DMS79 treated with DMSO at 0.1 percent for 48 hours (cell line): ENCODE results near the gene CKAP2L.
"Not testable (repeated sequence)": the region's sequence is repeated elsewhere in the genome, so short reads cannot be mapped to it uniquely, and the experiment has no call there.

Source experiments
- DNase-seq: peaks from one replicate; lab custom pipeline; 2025; lab: John Stamatoyannopoulos, UW

Gene CKAP2L

DNA sequence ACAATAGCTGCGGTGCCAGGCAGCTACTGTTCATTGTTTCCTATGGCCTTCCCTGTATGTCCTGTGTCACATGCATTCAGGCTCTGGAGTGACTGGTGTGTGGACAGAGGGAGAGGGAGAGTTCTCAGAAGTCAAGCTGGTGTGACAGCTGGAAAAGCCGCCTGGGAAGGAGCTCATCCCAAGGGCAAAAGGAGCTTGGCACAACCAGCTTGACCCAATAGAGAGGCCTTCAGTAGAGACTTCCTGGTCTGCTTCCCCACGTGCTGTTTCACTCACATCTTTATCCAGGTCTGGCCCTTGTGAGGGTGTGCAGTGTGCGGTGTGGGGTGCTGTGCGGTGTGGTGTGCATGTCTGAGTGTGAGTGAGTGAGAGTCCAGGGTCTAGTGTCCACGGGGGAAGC is 54.7 kb downstream of the CKAP2L start:
- DNase-seq, result no peak

DNA sequence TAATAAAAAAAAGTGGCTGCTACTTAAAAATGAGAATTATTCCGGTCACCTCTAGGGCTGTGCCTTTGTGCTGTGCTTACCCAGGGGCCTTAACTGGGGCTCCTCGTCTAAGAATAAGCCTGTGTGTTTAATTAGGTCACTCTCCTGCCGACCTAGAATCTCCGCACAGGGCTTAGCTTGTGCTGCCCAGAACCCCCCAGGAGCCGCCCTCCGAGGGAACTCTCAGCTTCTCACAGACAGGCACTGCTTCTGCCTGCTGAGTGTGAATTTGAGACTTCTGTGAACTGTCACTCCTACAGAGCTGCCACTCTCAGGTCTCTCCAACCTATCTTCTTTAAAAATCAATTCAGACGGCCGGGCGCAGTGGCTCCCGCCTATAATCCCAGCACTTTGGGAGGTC is 55.4 kb downstream of the CKAP2L start:
- DNase-seq, result no peak

DNA sequence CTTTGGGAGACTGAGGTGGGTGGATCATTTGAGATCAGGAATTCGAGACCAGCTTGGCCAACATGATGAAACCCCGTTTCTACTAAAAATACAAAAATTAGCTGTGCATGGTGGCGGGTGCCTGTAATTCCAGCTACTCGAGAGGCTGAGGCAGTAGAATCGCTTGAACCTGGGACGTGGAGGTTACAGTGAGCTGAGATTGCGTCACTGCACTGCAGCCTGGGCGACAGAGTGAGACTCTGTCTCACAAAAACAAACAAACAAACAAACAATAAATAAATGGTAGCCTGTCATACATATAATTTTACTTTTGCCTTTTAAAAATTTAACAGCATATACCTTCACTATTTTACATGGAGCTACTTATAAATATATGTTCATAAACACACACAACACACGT is 57.5 kb downstream of the CKAP2L start:
- DNase-seq, result not testable (repeated sequence)

DNA sequence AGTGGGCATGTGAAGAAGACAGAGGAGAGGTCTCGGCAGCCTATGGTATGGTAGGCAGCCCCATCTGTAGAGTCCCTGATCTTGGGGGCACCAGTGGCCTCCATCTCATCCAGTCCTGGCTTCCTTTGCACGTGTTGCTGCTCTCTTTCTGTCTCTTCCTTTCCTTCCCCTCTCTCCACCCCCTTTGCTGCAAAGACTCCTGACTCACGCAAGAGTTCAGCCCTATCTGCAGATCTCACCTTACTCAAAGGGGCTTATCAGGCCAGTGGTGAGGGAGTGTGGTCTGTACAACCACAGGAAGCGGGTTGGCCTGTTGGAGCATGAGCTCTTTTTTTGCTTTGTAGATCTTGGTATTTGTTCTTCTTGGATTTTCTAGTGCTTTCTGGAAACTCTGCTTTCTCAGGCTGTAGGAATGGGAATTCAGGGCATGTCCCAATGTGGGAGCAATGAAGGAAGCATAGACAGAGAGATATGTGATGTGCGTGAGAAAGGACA is 58.2 kb downstream of the CKAP2L start:
- no peak for DNase-seq

DNA sequence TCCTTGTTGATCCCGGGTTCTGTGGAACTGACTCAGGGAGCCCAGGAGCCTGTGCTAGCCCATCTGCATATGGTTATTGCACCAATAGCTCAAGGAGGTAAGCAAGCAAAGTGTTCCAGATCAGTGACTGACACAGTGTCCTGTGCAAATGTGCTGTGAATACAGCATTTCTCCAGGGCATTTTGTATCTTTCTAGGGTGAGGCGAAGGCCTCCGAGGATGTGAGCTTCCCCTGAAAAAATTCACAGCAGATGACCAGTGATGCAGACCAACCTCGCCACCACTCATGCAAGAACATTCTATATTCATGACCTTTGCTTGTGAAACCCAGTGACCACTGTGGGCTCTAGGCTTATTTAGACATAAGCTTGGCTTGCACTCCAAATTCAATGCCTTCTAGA is 58.8 kb downstream of the CKAP2L start:
- no peak for DNase-seq

DNA sequence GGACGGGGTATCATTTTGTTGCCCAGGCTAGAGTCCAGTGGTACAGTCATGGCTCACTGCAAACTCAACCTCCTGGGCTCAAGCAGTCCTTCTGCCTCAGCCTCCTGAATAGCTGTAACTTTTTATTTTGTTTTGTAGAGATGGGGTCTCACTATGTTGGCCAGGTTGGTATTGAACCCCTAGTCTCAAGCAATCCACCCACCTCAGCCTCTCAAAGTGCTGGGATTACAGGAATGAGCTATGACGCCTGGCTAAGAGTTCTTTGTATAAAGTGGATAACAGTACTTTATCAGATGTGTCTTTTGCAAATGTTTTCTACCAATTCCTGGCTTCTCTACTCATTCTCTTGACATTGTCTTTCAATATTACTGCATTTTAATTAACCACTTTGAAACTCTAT is 60.7 kb downstream of the CKAP2L start:
- DNase-seq, result no peak

DNA sequence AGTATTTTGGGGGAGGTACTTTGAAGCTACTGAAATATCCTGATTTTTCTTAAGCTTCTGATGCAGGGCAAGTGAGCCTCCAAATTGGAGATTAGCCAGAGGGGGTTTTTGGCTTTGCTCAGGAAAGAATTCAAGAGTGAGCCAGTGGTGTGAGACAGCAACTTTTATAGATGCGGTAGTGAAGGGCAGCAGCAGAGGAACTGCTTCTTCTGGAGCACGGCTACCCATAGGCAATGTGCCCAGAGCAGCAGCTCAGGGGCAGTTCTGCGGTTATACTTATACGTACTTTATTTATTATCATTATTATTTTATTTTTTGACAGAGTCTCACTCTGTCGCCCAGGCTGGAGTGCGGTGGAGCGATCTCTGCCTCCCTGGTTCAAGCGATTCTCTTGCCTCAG is 63.4 kb downstream of the CKAP2L start:
- DNase-seq, result no peak

DNA sequence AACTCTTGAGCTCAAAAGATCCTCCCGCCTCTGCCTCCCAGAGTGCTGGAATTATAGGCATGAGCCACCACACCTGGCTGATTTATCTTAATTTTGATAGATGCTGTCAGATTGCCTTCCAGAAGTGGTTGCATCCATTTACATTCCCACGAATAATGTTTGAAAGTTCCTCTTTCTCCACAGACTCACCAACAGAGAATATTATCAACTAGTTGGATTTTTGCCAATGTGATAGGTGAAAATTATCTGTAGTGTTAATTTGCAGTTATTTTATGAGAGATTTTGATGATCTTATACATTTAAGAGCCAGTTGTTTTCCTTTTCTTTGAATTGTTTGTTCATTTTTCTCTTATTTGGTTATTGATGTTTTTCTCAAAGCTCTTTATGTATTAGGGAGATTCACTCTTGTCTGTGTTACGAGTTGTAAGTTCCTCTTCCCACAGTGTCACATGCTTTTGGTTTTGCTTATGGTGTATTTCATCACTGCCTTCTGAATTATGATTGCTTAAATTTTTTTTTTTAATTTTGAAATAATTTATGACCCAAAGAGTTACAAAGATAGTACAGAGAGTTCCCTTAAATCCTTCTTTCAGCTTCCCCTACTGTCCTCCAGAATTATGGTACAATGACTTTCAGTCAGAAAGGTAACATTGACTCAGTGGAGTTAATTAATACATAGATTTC is 64.3 kb downstream of the CKAP2L start:
- no peak for DNase-seq

DNA sequence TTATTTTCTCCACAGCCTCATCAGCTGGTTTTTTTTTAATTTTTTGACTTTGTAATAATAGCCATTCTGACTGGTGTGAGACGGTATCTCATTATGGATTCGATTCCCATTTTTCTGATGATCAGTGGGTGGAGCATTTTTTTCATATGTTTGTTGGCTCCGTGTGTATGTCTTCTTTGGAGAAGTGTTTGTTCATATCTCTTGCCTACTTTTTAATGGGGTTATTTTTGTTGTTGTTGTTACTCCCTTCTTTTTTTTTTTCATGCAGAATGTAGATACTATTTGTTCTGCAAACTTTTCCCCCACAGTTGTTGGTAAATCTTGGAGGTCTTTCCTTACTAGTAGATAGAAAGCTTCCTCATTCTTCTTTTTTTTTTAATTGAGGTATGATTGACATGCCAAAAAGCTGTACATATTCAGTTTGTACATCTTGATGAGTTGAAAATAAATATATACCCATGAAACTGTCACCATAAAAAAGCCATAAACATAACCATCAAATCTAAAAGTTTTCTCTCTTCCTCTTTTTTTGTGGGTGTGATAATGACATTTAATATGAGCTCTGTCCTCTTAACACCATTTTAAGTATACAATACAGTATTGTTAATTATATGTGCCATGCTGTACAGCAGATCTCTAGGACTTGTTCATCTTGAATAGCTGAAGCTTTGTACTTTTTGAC is 65.4 kb downstream of the CKAP2L start:
- DNase-seq, result no peak

DNA sequence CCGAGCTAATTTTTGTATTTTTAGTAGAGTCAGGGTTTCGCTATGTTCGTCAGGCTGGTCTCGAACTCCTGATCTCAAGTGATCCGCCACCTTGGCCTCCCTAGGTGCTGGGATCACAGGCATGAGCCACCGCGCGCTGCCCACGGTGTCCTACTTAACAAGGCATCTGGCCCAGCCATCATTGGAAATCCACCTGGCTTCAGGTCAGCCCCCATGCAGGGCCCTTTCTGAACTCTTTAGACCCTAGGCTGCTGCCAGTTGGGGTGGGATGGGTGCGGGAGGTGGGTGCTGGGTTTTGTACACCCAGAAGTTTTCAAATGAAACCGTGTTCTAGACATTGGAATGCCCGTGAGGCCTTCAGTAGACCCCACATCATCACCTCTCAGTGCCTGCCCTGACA is 70.2 kb downstream of the CKAP2L start:
- no peak for DNase-seq

DNA sequence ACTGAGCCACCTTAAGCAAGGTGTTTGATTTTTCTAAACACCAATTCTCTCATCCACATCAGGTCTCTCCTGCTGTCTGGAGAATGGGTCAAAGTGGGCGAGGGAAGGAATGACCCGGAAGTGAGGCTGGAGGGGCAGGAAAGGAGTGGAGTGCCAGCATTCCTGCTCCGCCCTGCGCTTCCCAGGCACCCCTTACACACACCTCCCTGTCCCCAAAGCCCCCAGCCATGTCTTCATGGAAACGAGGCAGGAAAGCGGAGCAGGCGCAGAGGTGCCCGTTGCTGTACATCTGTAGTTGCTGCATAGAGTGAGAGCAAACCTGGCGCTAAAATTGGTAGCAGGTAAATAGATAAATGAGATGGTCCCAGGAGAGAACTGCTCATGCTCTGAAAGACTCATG is 70.8 kb downstream of the CKAP2L start:
- DNase-seq, result no peak

DNA sequence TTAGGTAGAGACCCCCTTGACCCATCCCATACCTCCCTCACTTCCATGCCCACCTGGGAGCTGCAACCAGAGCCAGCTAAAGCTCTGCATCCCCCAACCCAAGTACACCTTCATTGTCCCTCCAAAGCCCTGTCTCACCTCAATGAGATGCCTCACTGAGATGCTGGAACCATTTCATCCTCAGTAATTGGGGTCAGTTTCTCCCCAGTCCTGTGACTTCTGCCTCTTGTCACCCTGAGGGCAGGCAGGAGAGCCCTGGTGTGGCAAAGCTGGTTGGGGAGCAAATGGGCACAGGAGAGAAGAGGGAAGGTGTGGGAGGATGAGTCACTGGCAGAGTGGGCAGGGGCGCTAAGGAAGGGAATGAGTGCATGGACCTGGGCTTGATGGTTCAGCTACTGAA is 71.5 kb downstream of the CKAP2L start:
- no peak for DNase-seq

DNA sequence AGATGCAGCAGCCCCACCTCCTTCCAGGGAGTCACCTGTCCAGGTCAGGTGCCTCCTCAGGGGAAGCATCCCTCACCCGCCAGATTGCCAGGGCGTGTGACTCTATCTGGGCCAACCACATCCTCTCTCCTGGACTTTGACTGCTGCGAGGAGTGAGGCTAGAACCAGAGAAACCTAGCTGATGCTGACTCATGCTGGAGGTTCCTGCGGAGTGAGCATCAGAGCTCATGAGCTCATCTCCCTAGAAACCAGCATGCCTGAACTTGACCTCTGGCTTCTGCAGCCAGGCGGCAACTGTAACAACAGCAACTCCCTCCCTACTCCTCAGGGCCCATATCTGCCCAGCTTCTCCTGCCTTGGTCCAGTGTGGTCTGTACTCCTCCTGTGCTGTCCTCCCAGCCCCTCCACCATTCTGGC is 71.9 kb downstream of the CKAP2L start:
- peak; percentile 89 for DNase-seq

DNA sequence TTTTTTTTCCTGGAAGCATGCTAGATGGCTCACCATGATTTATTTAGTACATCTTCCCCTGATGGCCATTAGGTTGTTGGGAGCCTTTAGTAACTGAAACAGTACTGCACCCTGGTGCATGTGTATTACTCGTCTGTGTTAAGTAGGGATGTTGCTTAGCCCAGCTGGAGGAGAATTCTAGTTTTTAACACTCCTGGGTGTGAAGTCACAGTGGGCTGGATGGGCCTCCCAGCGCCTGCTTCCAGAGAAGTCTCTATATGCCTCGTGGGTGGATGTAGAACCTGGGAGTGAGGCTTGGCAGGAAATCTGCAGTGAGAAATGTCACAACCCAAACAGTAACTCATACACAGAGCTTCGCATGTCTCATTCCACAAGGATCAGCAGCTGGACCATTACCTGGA is 72.5 kb downstream of the CKAP2L start:
- no peak for DNase-seq

DNA sequence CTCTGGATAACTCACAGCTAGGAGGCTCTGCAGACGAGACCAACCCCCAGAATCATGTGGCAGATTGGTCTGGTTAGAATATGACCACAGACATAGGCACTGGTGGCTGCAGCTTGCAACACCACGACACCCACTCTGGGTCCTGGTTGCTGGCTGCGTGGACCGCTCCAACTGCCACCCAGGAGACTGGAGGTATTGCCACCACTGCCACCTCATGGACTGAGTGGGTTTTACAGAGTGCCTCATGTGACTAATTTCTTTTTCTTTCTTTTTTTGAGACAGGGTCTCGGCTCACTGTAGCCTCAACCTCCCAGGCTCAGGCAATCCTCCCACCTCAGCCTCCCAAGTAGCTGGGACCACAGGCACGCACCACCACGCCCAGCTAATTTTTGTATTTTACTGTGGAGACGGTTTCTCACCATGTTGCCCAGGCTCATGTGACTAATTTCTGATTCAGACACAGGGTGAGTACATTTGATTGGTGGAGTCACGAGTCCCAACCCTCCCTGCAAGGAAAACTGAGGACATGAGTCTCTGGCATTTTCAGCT is 73.5 kb downstream of the CKAP2L start:
- no peak for DNase-seq

DNA sequence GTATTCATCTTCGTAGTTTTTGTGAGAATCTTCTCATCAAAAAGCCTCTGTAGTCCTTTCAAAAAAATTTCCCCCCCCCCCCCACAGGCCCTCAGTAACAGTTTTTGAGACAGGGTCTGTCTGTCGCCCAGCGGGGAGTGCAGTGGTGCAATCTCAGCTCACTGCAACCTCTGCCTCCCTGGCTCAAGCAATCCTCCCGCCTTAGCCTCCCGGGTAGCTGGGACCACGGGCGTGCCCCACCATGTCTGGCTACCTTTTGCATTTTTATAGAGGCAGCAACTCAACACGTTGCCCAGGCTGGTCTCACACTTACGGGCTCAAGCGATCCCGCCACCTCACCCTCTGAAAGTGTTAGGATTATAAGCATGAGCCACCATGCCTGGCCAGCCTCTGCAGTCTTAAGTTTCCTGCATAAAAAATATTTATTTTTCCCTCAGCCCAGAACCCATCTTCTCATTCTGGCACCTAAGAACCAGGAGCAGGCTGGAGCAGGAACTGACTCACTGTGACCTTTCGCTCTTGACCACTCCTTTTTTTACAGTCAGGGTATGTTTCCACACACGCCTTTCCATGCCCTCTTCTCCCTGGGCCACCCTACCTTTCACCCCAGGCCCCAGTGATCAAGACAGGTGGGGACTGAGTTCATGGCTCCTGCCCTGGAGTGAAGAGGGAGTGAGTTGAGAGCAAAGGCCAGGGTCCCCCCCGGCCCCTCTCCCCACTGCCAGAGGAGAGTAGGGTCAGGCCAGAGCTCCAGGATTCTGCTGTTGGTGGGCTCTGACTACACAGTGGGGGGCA is 76.1 kb downstream of the CKAP2L start:
- DNase-seq, result no peak

DNA sequence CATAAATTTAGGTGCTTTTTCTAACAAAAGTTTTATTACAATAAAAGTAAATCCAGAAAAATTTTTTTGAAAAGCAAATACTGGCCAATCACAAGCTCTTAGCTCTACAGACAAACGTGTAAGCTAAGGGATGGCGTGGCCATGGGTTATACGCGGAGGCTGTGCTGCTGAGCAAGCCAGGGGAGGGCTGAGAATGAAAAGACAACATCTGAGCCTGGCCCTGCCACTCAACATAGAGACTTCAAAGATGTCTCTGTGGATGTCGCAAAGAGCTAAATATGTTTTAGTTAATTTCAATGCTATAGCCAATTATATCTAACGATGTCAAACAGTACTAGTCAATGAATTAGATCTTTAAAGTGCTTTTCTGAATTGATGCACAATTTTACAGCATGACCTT is 76.9 kb downstream of the CKAP2L start:
- no peak for DNase-seq
